ENCODE data around the gene ARL15.

DNA sequence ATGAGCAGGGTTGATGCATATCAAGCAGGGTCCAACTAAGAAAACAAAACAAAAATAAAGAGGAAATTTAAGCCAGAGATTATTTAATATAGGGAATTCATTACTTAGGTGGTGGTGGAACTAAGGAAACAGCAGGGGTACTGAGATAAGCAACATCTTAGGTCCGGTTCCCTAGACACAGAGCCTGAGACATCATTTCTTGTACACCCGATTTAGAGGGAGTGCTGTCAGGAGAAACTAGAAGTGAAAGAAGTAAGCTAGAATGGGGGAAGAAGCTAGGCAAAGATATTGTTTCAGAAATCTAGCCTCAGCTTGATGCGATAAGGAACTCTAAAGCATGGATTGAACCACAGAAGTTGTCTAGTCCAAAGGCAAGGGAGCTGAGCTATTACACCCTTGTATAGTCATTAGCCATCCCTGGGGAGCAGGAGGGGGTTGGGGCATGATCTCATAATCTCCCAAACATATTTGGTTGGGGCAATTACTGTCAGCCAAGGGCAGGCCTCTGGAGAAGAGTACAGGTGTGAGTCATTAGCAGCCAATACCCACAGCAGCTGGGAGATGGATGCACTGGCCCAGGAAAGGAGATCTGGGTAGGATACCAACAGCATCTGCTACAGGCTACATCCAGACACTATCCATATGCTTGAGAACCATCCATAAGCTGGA, 194.5 kb downstream of the ARL15 start:
- TF ChIP-seq, protein P1, sequence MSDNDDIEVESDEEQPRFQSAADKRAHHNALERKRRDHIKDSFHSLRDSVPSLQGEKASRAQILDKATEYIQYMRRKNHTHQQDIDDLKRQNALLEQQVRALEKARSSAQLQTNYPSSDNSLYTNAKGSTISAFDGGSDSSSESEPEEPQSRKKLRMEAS (IDR thresholded peaks at IDR 0.05): no peak
- TF ChIP-seq YY1 (IDR thresholded peaks at IDR 0.05): no peak
- TF ChIP-seq SP1 (IDR thresholded peaks at IDR 0.05): no peak
- TF ChIP-seq, protein P2, sequence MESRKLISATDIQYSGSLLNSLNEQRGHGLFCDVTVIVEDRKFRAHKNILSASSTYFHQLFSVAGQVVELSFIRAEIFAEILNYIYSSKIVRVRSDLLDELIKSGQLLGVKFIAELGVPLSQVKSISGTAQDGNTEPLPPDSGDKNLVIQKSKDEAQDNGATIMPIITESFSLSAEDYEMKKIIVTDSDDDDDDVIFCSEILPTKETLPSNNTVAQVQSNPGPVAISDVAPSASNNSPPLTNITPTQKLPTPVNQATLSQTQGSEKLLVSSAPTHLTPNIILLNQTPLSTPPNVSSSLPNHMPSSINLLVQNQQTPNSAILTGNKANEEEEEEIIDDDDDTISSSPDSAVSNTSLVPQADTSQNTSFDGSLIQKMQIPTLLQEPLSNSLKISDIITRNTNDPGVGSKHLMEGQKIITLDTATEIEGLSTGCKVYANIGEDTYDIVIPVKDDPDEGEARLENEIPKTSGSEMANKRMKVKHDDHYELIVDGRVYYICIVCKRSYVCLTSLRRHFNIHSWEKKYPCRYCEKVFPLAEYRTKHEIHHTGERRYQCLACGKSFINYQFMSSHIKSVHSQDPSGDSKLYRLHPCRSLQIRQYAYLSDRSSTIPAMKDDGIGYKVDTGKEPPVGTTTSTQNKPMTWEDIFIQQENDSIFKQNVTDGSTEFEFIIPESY (IDR thresholded peaks at IDR 0.05): no peak
- TF ChIP-seq, protein P3, sequence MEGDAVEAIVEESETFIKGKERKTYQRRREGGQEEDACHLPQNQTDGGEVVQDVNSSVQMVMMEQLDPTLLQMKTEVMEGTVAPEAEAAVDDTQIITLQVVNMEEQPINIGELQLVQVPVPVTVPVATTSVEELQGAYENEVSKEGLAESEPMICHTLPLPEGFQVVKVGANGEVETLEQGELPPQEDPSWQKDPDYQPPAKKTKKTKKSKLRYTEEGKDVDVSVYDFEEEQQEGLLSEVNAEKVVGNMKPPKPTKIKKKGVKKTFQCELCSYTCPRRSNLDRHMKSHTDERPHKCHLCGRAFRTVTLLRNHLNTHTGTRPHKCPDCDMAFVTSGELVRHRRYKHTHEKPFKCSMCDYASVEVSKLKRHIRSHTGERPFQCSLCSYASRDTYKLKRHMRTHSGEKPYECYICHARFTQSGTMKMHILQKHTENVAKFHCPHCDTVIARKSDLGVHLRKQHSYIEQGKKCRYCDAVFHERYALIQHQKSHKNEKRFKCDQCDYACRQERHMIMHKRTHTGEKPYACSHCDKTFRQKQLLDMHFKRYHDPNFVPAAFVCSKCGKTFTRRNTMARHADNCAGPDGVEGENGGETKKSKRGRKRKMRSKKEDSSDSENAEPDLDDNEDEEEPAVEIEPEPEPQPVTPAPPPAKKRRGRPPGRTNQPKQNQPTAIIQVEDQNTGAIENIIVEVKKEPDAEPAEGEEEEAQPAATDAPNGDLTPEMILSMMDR (IDR thresholded peaks at IDR 0.05; ENCODE audit: low read depth, low read length, missing input control): no peak
- TF ChIP-seq, protein P4, sequence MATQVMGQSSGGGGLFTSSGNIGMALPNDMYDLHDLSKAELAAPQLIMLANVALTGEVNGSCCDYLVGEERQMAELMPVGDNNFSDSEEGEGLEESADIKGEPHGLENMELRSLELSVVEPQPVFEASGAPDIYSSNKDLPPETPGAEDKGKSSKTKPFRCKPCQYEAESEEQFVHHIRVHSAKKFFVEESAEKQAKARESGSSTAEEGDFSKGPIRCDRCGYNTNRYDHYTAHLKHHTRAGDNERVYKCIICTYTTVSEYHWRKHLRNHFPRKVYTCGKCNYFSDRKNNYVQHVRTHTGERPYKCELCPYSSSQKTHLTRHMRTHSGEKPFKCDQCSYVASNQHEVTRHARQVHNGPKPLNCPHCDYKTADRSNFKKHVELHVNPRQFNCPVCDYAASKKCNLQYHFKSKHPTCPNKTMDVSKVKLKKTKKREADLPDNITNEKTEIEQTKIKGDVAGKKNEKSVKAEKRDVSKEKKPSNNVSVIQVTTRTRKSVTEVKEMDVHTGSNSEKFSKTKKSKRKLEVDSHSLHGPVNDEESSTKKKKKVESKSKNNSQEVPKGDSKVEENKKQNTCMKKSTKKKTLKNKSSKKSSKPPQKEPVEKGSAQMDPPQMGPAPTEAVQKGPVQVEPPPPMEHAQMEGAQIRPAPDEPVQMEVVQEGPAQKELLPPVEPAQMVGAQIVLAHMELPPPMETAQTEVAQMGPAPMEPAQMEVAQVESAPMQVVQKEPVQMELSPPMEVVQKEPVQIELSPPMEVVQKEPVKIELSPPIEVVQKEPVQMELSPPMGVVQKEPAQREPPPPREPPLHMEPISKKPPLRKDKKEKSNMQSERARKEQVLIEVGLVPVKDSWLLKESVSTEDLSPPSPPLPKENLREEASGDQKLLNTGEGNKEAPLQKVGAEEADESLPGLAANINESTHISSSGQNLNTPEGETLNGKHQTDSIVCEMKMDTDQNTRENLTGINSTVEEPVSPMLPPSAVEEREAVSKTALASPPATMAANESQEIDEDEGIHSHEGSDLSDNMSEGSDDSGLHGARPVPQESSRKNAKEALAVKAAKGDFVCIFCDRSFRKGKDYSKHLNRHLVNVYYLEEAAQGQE (IDR thresholded peaks at IDR 0.05): no peak
- no peak for TF ChIP-seq RAD21 (IDR thresholded peaks at IDR 0.05)
- no peak for TF ChIP-seq GABPA (IDR thresholded peaks at IDR 0.05 in 1 of 2, conservative IDR thresholded peaks at IDR 0.05 in 1 of 2)
- no peak for TF ChIP-seq EGR1 (IDR thresholded peaks at IDR 0.05; ENCODE audit: low read depth in 2 of 2)

All from liver (tissue), 3 donors.